8988T (cell line): ENCODE results near the gene RNF148.

Experiments
- DNase-seq: peaks from one replicate; pipeline ENCODE4 v3.0.0; 2011

The RNF148 gene

GRCh38 chr7:122702872-122703510 is at the start of gene RNF148:
Gene RNF148, minus strand, starts transcription at chr7:122702922. Its CDS starts 172 bp downstream, at chr7:122702750.
- DNase-seq, result no peak

- DNase-seq, result no peak
These were observed 47.7 kb upstream of the RNF148 start for GRCh38 chr7:122750389-122750788.

- DNase-seq, result no peak
These were observed 45.5 kb upstream of the RNF148 start for GRCh38 chr7:122748195-122748594.

GRCh38 chr7:122746948-122747347 is 44.2 kb upstream of the RNF148 start:
- no peak for DNase-seq

GRCh38 chr7:122743211-122743610 is 40.5 kb upstream of the RNF148 start:
- DNase-seq, result no peak

GRCh38 chr7:122738947-122739346 is 36.2 kb upstream of the RNF148 start:
- DNase-seq, result no peak

- DNase-seq, result no peak
These were observed 33.5 kb upstream of the RNF148 start for GRCh38 chr7:122736183-122736582.

GRCh38 chr7:122727759-122728158 is 25.0 kb upstream of the RNF148 start:
- no peak for DNase-seq

GRCh38 chr7:122727354-122727753 is 24.6 kb upstream of the RNF148 start:
- DNase-seq, result no peak

- DNase-seq, result no peak
These were observed 24.2 kb upstream of the RNF148 start for GRCh38 chr7:122726881-122727280.

GRCh38 chr7:122724366-122724765 is 21.6 kb upstream of the RNF148 start:
- DNase-seq, result no peak

GRCh38 chr7:122719010-122719578 is 16.4 kb upstream of the RNF148 start:
- DNase-seq, result no peak

- no peak for DNase-seq
These were observed 14.8 kb upstream of the RNF148 start for GRCh38 chr7:122717356-122718089.

GRCh38 chr7:122715183-122715582 is 12.5 kb upstream of the RNF148 start:
- no peak for DNase-seq

- DNase-seq, result no peak
These were observed 8.2 kb upstream of the RNF148 start for GRCh38 chr7:122710916-122711315.

- DNase-seq, result no peak
These were observed 7.4 kb upstream of the RNF148 start for GRCh38 chr7:122709930-122710646.

- DNase-seq, result no peak
These were observed 4.1 kb upstream of the RNF148 start for GRCh38 chr7:122706836-122707235.

GRCh38 chr7:122699017-122699416 is 3.7 kb downstream of the RNF148 start, which contains the start of gene RNF133:
Gene RNF133, minus strand, starts transcription at chr7:122699117. Its CDS starts 199 bp downstream, at chr7:122698918.
- no peak for DNase-seq

- DNase-seq, result no peak
These were observed 6.9 kb downstream of the RNF148 start for GRCh38 chr7:122695816-122696215.

- DNase-seq, result no peak
These were observed 8.0 kb downstream of the RNF148 start for GRCh38 chr7:122694697-122695096.

- DNase-seq, result no peak
These were observed 9.9 kb downstream of the RNF148 start for GRCh38 chr7:122692769-122693309.

GRCh38 chr7:122691569-122692235 is 11.0 kb downstream of the RNF148 start:
- no peak for DNase-seq
